ENCODE results near the gene KIRREL3.
"Not testable (repeated sequence)": the region's sequence is repeated elsewhere in the genome, so short reads cannot be mapped to it uniquely, and the experiment has no call there.

The KIRREL3 gene

GRCh38 chr11:126952533-126952932 lies 48.0 kb downstream of the KIRREL3 start:
- not testable (repeated sequence) for DNase-seq (ENCODE audit: low read depth)

- DNase-seq (ENCODE audit: low read depth), result no peak
These were observed 49.1 kb downstream of the KIRREL3 start for GRCh38 chr11:126951465-126951864.

- no peak for DNase-seq (ENCODE audit: low read depth)
These were observed 51.3 kb downstream of the KIRREL3 start for GRCh38 chr11:126949066-126949891.

GRCh38 chr11:126948563-126948962 lies 52.0 kb downstream of the KIRREL3 start:
- no peak for DNase-seq (ENCODE audit: low read depth)

GRCh38 chr11:126945319-126945718 lies 55.3 kb downstream of the KIRREL3 start:
- no peak for DNase-seq (ENCODE audit: low read depth)

- DNase-seq (ENCODE audit: low read depth), result no peak
These were observed 57.3 kb downstream of the KIRREL3 start for GRCh38 chr11:126943316-126943715.

- DNase-seq (ENCODE audit: low read depth), result no peak
These were observed 58.4 kb downstream of the KIRREL3 start for GRCh38 chr11:126942146-126942545.

- DNase-seq (ENCODE audit: low read depth), result no peak
These were observed 61.0 kb downstream of the KIRREL3 start for GRCh38 chr11:126939552-126939951.

GRCh38 chr11:126938718-126939117 lies 61.9 kb downstream of the KIRREL3 start:
- no peak for DNase-seq (ENCODE audit: low read depth)

- no peak for DNase-seq (ENCODE audit: low read depth)
These were observed 70.3 kb downstream of the KIRREL3 start for GRCh38 chr11:126930091-126930841.

- no peak for DNase-seq (ENCODE audit: low read depth)
These were observed 71.2 kb downstream of the KIRREL3 start for GRCh38 chr11:126929179-126930061.

GRCh38 chr11:126927623-126928022 lies 72.9 kb downstream of the KIRREL3 start:
- no peak for DNase-seq (ENCODE audit: low read depth)

- no peak for DNase-seq (ENCODE audit: low read depth)
These were observed 74.2 kb downstream of the KIRREL3 start for GRCh38 chr11:126926376-126926791.

- no peak for DNase-seq (ENCODE audit: low read depth)
These were observed 75.1 kb downstream of the KIRREL3 start for GRCh38 chr11:126925321-126926093.

GRCh38 chr11:126924376-126925040 lies 76.1 kb downstream of the KIRREL3 start:
- no peak for DNase-seq (ENCODE audit: low read depth)

GRCh38 chr11:126920833-126921232 lies 79.7 kb downstream of the KIRREL3 start:
- DNase-seq (ENCODE audit: low read depth), result no peak

GRCh38 chr11:126919147-126919823 lies 81.3 kb downstream of the KIRREL3 start:
- no peak for DNase-seq (ENCODE audit: low read depth)

- no peak for DNase-seq (ENCODE audit: low read depth)
These were observed 82.0 kb downstream of the KIRREL3 start for GRCh38 chr11:126918556-126918955.

- peak; percentile 58 for DNase-seq (ENCODE audit: low read depth)
These were observed 82.9 kb downstream of the KIRREL3 start for GRCh38 chr11:126917531-126918204.

GRCh38 chr11:126915430-126915829 lies 85.1 kb downstream of the KIRREL3 start:
- no peak for DNase-seq (ENCODE audit: low read depth)

Data from HS-27A (cell line).